Astrocyte (in vitro differentiated cells and primary cell): ENCODE measurements around the gene NT5C3A.
A peak's percentile ranks its signal among the peaks of the same experiment; 100 is the strongest.

Experiments used
- CTCF ChIP-seq: IDR thresholded peaks from 2 replicates; pipeline ENCODE4 v1.5.1; 2011; ENCODE audit warnings: low read depth, mild to moderate bottlenecking, inconsistent platforms, low read length, moderate library complexity; ENCODE audit not compliant: insufficient read depth
- EZH2 ChIP-seq: IDR thresholded peaks from 2 replicates; pipeline ENCODE4 v1.6.1; 2012; ENCODE audit warnings: mild to moderate bottlenecking, low read length, inconsistent platforms; ENCODE audit not compliant: insufficient read depth

DNA sequence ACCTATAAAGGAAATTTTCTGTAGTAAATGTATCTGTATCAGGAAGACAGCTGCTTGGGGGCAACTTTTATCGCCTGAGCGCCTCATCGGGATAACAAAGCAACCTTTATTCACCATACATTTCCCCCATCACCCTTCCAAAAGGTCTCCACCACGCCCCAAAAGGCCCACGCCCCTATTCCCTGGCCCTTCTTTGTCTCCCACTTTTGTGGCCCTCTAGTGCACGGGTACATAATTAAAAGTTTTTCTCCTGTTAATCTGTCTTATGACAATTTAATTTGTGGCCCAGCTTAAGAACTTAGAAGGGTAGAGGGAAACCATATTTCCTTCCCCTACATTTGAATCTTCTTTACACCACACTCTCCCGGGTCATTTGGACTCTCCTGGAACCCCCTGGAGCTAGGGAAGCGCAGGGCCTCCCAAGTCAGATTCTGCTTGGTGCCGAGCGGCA lies 46.0 kb upstream of the NT5C3A start:
- no peak for TF ChIP-seq EZH2
- peak; percentile 18 for TF ChIP-seq CTCF
